Omental fat pad (tissue), 4 donors: ENCODE data around the gene DNAH11. TPM values are rescaled to one million over a fixed set of nuclear protein-coding genes. Genes with fewer than 3 reads are reported as not detected.

Experiments used
- ATAC-seq: fragments of 150-250 bp; one replicate; pipeline ENCODE4 v1.9.1; 2016; ENCODE audit warnings: mild to moderate bottlenecking, moderate library complexity; ENCODE audit not compliant: low FRiP score
- DNase-seq: peaks from one replicate; pipeline ENCODE4 v3.0.0-alpha.2; 2019; ENCODE audit warnings: low spot score
- CTCF ChIP-seq, 3 donors: fragments of 450-650 bp; IDR thresholded peaks; one replicate each; pipeline ENCODE4 v1.5.1; 2016 to 2017; ENCODE audit warnings: antibody characterized with exemption in 3 of 3, mild to moderate bottlenecking in 3 of 3, moderate library complexity in 2 of 3
- total RNA-seq, 4 donors: library from RNA; depleted of rRNA; stranded (reverse); fragments of >200 nt; gene quantifications; one replicate each; pipeline ENCODE4 v1.1.0, GENCODE V29; 2016

Gene DNAH11
- total RNA-seq, 4 donors from 2014 or later, result 0.32 to 0.88 (median 0.49) TPM

DNA sequence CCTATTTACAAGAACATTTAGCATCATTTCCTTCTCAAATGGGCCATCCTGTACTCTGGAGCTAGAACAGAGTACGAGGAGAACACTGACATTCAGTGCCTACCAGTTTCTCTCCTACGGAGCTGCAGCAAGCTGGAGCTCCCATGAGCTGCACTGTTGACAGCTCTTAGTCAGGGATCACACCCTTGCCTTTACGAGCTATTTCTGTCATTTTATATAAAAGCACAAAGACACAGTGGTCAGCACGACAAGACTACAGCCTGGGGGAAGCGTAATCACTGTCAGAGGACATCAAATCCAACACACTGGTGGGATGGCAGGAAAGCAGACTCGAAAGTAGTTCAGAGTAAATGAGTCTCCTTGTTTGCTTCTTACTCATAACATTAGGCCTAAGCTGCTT is 400.1 kb downstream of the DNAH11 start:
- TF ChIP-seq CTCF (IDR thresholded peaks at IDR 0.05), result no peak
- ATAC-seq, result no peak
- DNase-seq, result no peak

GRCh38 chr7:21943436-21943835 is 400.6 kb downstream of the DNAH11 start:
- ATAC-seq (no peak), DNase-seq (no peak)
- no peak for TF ChIP-seq CTCF (IDR thresholded peaks at IDR 0.05)

DNA sequence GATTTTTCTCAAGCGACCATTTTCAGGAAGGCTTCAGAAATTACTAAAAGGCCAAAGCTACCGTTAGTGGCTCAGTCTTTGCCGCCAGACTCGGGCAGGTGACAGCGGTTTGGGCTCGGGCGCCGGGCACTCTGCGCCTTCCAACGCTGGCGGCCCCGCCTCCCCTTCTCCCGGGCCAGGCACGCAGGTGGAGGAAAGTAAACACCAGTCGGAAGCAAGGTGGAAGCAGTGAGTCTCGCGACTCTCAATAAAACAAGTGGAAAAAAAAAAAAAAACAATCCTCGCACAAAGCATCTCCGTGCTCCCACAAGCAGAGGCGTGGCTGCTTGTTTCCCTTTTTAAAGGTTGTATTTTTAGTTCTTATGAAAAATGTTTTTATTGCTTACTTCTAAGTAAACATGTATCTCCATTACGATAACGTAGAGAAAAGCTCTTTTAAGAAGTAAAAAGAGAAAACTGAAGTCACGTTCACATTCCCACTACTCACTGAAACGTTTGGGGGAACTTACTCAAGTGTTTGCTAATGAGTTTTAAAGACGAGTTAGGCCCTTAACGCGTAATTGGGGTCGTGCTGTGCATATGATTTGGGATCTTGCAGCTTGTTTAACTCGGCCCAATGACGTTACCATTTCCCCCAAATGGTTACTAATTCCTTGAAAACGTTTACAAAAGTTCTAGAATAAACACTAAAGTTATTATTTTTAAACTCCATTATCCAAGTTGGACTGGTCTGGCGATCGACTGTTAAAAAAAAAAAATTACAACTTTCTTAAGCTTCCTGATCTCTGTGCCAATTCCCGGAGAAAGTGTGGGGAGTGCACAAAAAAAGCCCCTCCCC is 402.0 kb downstream of the DNAH11 start:
- ATAC-seq, result no peak
- no peak for DNase-seq

GRCh38 chr7:21945454-21946221 is 402.8 kb downstream of the DNAH11 start, which contains the start of gene CDCA7L:
Gene CDCA7L, minus strand, starts transcription at chr7:21945899. Its CDS starts 95 bp downstream, at chr7:21945804.
- DNase-seq (no peak), ATAC-seq (peak; percentile 93)
- no peak for TF ChIP-seq CTCF (IDR thresholded peaks at IDR 0.05)

More for the DNA sequence above, 402.0 kb downstream of the DNAH11 start:
- TF ChIP-seq CTCF (IDR thresholded peaks at IDR 0.05), result no peak

DNA sequence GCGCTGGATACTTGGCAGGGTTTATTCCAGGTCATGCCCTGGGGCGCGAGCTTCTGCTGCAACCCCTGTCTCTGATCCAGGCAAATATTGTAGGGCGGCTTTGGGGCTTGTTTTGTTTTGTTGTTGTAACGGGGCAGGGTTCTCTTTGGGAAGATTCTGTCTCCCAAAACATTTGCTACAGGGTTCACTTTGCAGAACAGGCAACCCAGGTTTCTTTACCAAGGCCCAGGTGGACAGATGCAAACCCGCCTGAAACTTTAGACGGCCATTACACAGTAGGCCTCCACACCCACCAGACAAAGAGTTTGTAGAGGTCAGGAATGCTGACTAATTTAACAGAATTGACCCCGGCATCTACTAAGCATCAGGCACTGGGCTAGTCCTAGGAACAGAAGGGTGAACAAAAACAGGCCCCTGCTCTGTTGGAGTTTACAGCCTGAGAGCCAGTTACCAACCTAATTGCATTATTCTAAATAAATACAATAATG is 403.4 kb downstream of the DNAH11 start:
- TF ChIP-seq CTCF (IDR thresholded peaks at IDR 0.05), result no peak
- ATAC-seq, result no peak
- peak; percentile 54 for DNase-seq

- no peak for TF ChIP-seq CTCF (IDR thresholded peaks at IDR 0.05)
- ATAC-seq (no peak), DNase-seq (no peak)
These were observed 404.2 kb downstream of the DNAH11 start for GRCh38 chr7:21947056-21947455.
